ENCODE data around the gene INSC. TPM values are rescaled to one million over a fixed set of nuclear protein-coding genes. Genes with fewer than 3 reads are reported as not detected.

Gene INSC
- total and polyA plus RNA-seq, 2 experiments from 2014 or later: 0.97 to 1.5 TPM

DNA sequence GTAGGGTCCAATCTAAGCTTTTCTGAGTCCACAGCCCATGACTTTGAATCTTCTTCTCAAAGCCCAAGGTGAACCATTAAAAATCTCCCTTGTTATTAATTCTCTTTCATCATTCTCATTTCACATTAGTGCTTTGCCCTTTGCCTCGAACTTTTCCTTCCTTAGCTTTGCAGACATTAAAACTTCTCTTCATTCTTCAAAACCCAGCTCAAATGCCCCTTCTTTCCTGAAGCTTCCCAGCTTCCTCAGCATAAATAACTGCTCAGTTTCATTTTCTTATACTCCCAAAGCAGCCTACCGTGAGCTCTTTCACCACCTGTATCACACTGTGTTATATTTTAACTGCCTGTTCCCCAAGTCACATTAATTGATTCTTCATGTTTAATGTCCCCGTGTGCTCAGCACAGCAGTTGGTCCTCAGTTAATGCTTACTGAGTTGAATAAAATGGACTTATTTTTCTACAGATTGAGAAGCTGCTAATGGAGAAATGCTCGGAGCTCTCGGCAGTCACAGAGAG lies 62.0 kb downstream of the INSC start:
- Histone ChIP-seq H3F3A (replicated peaks; ENCODE audit: low read depth) (no peaks in the 10 kb centered on the region), H2AFZ (no peak overlapping the region), H3K79me2 (replicated peaks; ENCODE audit: insufficient read depth) (no peaks in the 10 kb centered on the region), H3K4me1 (ENCODE audit: insufficient read depth) (0 out of 2 replicates have a peak, but pooled peaks cover under 1% of the 10 kb centered on the region), H3K9me2 (ENCODE audit: insufficient read depth) (no peaks in the 10 kb centered on the region), H3K4me3 (no peak overlapping the region), H3K27me3 (ENCODE audit: insufficient read depth) (no peaks in the 10 kb centered on the region), H4K20me1 (replicated peaks; ENCODE audit: insufficient read depth) (no peaks in the 10 kb centered on the region), H3K27ac (ENCODE audit: low read depth) (no peak overlapping the region), H3K36me3 (ENCODE audit: insufficient read depth) (no peaks in the 10 kb centered on the region), H3K4me2 (no peak overlapping the region)
- DNase-seq (ENCODE audit: low spot score) (no peak), ATAC-seq (no peak)
- Mint-ChIP-seq H3K4me3 (no peak overlapping the region), H3K4me1 (peaks cover 5% of the 10 kb centered on the region; the same call in 2 of the 3 replicates), H3K9me3 (no peaks in the 10 kb centered on the region), H3K27me3 (ENCODE audit: insufficient read depth, low read depth, poor library complexity) (no peaks in the 10 kb centered on the region), H3K36me3 (ENCODE audit: low read depth) (no peaks in the 10 kb centered on the region), H3K27ac (no peak overlapping the region)
- no peak for TF ChIP-seq EZH2 (IDR thresholded peaks at IDR 0.05; ENCODE audit: low read depth, unreplicated experiment)
- TF ChIP-seq, protein P1, sequence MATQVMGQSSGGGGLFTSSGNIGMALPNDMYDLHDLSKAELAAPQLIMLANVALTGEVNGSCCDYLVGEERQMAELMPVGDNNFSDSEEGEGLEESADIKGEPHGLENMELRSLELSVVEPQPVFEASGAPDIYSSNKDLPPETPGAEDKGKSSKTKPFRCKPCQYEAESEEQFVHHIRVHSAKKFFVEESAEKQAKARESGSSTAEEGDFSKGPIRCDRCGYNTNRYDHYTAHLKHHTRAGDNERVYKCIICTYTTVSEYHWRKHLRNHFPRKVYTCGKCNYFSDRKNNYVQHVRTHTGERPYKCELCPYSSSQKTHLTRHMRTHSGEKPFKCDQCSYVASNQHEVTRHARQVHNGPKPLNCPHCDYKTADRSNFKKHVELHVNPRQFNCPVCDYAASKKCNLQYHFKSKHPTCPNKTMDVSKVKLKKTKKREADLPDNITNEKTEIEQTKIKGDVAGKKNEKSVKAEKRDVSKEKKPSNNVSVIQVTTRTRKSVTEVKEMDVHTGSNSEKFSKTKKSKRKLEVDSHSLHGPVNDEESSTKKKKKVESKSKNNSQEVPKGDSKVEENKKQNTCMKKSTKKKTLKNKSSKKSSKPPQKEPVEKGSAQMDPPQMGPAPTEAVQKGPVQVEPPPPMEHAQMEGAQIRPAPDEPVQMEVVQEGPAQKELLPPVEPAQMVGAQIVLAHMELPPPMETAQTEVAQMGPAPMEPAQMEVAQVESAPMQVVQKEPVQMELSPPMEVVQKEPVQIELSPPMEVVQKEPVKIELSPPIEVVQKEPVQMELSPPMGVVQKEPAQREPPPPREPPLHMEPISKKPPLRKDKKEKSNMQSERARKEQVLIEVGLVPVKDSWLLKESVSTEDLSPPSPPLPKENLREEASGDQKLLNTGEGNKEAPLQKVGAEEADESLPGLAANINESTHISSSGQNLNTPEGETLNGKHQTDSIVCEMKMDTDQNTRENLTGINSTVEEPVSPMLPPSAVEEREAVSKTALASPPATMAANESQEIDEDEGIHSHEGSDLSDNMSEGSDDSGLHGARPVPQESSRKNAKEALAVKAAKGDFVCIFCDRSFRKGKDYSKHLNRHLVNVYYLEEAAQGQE (IDR thresholded peaks at IDR 0.05; ENCODE audit: unreplicated experiment): no peak
- TF ChIP-seq, protein P2, sequence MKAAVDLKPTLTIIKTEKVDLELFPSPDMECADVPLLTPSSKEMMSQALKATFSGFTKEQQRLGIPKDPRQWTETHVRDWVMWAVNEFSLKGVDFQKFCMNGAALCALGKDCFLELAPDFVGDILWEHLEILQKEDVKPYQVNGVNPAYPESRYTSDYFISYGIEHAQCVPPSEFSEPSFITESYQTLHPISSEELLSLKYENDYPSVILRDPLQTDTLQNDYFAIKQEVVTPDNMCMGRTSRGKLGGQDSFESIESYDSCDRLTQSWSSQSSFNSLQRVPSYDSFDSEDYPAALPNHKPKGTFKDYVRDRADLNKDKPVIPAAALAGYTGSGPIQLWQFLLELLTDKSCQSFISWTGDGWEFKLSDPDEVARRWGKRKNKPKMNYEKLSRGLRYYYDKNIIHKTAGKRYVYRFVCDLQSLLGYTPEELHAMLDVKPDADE (IDR thresholded peaks at IDR 0.05): no peak
- no peak for TF ChIP-seq STAT1 (IDR thresholded peaks at IDR 0.05; ENCODE audit: unreplicated experiment)
- TF ChIP-seq ZNF331 (CRISPR knock-in tag; IDR thresholded peaks at IDR 0.05; ENCODE audit: low read depth): no peak
- TF ChIP-seq CREB1 (CRISPR knock-in tag; IDR thresholded peaks at IDR 0.05; ENCODE audit: low read depth): no peak

DNA sequence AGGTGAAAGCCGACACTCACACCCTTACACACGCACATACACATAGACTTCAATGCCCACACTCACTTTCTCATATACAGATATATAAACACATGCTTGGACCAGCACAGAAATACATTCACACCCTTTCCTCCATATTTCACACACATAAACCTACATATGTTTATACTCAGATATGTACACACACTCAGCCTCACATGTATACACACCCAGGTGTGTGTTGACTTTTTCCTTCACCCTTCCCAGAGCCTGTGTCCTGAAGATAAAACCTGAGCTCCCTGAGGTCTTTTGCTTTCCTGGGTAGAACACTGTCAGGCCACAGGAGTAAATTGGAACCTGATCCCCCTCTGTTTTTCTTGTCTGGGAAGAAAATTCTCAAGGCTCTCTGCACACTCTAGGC lies 62.8 kb downstream of the INSC start:
- H3K9me3 Mint-ChIP-seq: no peaks in the 10 kb centered on the region
- Histone ChIP-seq H3K4me2 (no peak overlapping the region), H3K27ac (ENCODE audit: low read depth) (no peak overlapping the region), H3K27me3 (ENCODE audit: insufficient read depth) (no peaks in the 10 kb centered on the region), H3F3A (replicated peaks; ENCODE audit: low read depth) (no peaks in the 10 kb centered on the region), H3K4me1 (ENCODE audit: insufficient read depth) (peaks cover 7% of the 10 kb centered on the region), H3K4me3 (no peak overlapping the region), H2AFZ (no peak overlapping the region), H4K20me1 (replicated peaks; ENCODE audit: insufficient read depth) (no peaks in the 10 kb centered on the region), H3K79me2 (replicated peaks; ENCODE audit: insufficient read depth) (no peaks in the 10 kb centered on the region), H3K9me2 (ENCODE audit: insufficient read depth) (no peaks in the 10 kb centered on the region), H3K36me3 (ENCODE audit: insufficient read depth) (no peaks in the 10 kb centered on the region)
- peaks cover 13% of the 10 kb centered on the region; the same call in 2 of the 3 replicates for H3K4me1 Mint-ChIP-seq
- no peak for ATAC-seq
- H3K36me3 Mint-ChIP-seq (ENCODE audit: low read depth): no peaks in the 10 kb centered on the region
- TF ChIP-seq EZH2 (IDR thresholded peaks at IDR 0.05; ENCODE audit: low read depth, unreplicated experiment) (no peak), ZNF114 (CRISPR knock-in tag; IDR thresholded peaks at IDR 0.05) (no peak), STAT1 (IDR thresholded peaks at IDR 0.05; ENCODE audit: unreplicated experiment) (no peak), CREB1 (CRISPR knock-in tag; IDR thresholded peaks at IDR 0.05; ENCODE audit: low read depth) (no peak), ZNF331 (CRISPR knock-in tag; IDR thresholded peaks at IDR 0.05; ENCODE audit: low read depth) (no peak), EZH2phosphoT487 (IDR thresholded peaks at IDR 0.05; ENCODE audit: unreplicated experiment) (no peak)
- TF ChIP-seq, protein P2 (IDR thresholded peaks at IDR 0.05): no peak
- DNase-seq (ENCODE audit: low spot score): no peak
- no peak overlapping the region; the same call in 1 of the 2 replicates for H3K27ac Mint-ChIP-seq
- no peak overlapping the region for H3K4me3 Mint-ChIP-seq
- H3K27me3 Mint-ChIP-seq (ENCODE audit: insufficient read depth, low read depth, poor library complexity): no peaks in the 10 kb centered on the region

All from GM23338 (cell line).